Measurements from ENCODE around the gene PCID2.

The PCID2 gene

DNA sequence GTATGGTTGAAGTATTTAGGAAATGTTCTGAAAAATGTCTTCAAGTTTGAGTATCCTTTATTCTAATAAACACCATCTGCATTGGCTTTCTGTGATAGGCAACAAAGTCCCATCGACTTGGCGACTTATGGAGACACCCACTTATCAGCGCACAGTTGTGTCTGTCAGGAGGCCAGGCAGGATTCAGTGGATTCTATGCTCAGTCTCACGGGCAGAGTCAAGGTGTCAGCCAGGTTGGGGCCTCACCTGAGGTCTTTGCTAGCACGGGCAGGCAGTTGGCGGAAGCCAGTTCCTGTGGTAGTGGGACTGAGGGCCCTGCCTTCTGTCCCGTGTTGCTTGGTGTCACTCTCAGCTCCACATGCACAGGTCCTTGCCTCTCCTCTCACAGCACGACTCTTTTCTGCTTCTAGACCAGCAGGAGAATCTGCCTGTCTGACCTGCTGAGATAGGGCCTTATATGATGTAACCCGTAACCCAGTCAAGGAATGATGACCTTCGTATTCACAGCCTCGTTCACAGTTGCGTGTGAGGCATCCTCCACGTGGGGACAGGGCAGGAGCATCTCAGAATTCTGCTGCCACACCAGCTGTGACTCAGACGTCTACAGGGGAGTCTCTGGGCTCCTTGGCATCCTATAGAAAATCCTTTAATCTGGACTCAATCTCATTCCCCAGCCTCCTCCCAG, 10.9 kb upstream of the PCID2 start:
- FAIRE-seq (no peak), DNase-seq (ENCODE audit: insufficient read length, low spot score) (no peak)
- TF ChIP-seq, protein P1, sequence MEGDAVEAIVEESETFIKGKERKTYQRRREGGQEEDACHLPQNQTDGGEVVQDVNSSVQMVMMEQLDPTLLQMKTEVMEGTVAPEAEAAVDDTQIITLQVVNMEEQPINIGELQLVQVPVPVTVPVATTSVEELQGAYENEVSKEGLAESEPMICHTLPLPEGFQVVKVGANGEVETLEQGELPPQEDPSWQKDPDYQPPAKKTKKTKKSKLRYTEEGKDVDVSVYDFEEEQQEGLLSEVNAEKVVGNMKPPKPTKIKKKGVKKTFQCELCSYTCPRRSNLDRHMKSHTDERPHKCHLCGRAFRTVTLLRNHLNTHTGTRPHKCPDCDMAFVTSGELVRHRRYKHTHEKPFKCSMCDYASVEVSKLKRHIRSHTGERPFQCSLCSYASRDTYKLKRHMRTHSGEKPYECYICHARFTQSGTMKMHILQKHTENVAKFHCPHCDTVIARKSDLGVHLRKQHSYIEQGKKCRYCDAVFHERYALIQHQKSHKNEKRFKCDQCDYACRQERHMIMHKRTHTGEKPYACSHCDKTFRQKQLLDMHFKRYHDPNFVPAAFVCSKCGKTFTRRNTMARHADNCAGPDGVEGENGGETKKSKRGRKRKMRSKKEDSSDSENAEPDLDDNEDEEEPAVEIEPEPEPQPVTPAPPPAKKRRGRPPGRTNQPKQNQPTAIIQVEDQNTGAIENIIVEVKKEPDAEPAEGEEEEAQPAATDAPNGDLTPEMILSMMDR (IDR thresholded peaks at IDR 0.05; ENCODE audit: insufficient read depth, missing control alignments), result no peak

DNA sequence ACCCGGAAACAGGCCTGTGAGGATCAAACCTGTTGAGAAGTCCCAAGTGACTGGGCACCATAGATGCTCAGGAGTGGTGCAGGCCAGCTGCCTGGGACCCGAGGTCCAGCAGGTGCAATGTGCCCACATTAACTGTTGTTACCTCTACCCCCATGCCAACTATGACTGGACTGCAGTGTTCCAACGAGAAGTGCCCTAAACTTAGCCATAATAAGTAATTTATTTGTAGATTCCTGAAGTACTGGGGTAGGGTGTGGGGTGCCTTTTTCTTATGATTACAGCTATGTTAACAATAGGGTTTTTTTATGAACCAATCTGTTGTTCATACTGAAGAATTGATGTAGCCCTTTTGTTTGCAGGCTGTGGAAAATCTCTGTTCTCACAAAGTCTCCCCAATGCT, 10.1 kb upstream of the PCID2 start:
- DNase-seq (ENCODE audit: insufficient read length, low spot score) (no peak), FAIRE-seq (no peak)
- TF ChIP-seq, protein P1 (IDR thresholded peaks at IDR 0.05; ENCODE audit: insufficient read depth, missing control alignments), result no peak

DNA sequence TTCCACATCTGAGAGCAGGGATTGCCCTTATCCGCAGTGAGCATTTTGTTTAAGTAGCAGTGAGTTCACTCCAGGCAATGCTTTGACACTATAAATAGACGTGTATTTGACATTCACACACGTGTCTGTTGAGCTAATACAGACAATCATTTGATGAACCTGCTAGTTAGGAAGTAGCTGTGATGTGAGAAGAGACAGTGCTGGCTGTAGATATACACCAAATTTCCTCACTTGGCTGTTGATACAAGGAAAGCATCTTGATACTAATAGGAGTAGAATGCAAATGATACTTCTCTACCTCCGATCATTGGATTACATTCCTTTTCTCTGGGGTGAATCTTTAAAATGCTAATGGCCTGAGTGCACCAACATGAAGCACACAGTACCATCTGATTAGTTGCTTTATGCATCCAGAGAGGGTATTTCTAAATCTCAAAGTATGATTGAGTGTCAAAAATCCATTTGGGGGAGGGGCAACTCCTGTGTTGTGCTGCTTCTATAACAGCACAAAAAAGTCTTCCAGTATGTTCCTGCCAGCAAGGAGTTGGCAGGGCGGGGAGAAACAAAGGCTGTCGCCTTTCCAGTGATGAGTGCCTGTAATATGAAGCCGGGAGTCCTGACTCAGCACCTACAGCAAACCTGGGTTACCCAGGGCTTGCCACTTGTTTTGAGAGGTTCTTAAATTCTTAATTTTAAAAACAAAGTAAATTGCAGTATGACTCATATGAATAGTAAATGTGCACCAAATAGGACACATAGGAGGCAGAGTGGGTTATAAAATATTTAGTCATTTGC, 8.0 kb upstream of the PCID2 start:
- TF ChIP-seq, protein P1 (IDR thresholded peaks at IDR 0.05; ENCODE audit: insufficient read depth, missing control alignments), result no peak
- DNase-seq (ENCODE audit: insufficient read length, low spot score) (no peak), FAIRE-seq (no peak)

DNA sequence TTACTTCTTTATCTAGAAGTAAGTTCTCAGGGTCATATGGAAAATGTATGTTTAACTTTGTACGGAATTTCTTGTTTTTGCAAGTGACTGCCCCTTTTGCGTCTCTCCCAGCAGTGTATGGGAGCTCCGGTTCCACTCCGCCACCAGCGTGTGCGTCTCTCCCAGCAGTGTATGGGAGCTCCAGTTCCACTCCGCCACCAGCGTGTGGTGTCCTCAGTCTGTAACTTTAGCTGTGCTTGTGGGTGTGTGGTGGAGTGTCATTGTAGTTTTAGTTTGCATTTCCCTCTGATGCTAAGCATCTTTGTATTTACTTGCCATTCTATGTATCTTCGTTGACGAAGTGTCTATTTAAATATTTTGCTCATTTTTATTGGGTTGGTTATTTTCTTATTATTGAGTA, 3.3 kb upstream of the PCID2 start:
- DNase-seq (ENCODE audit: insufficient read length, low spot score), result no peak
- TF ChIP-seq, protein P1 (IDR thresholded peaks at IDR 0.05; ENCODE audit: insufficient read depth, missing control alignments), result no peak
- no peak for FAIRE-seq

DNA sequence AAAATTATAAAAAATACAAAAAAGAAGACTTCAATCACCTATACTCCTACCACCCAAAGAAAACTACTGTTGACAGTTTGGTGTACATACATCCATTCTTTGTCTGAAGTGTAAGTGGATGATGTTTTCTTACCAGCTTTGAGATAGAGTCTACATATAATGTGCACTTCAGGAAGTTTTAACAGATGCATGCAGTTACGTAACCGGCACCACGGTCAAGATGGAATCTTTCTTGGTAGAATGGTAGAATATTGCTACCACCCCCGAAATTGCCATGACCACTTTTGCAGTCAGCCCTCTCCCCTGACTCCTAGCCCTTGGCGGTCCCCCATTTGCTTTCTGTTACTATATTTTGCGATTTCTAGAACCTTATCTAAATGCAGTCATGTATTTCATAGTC, 2.4 kb upstream of the PCID2 start:
- TF ChIP-seq, protein P1 (IDR thresholded peaks at IDR 0.05; ENCODE audit: insufficient read depth, missing control alignments), result no peak
- DNase-seq (ENCODE audit: insufficient read length, low spot score), result no peak
- FAIRE-seq, result peak; percentile 41

DNA sequence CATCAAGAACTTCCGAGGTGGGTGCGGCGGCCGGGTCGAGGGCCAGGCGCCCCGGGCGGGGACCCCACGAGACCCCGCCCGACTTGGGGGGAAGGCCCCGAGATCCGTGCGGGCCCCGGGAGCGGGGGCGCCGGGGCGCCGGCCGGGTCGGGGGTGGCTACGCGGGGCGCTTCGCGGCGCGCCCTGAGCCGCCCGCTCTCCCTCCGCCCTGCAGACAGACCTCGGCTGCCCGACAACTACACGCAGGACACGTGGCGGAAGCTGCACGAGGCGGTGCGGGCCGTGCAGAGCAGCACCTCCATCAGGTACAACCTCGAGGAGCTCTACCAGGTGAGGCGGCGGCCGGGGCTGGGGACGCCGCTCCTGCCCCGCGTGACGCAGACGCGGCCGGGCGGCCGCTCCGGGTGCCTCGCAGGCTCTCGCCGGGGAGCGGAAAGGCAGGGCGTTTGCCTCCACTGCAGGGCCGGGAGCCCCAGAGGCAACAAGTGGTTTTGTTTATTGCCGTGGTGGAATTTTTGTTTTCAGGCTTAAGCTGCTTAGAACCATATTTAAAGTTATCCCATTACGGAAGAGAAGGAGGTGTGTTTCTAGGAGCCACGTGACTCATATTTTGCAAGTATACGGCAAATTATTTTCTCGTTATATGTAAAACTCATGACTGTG, 1.4 kb upstream of the PCID2 start:
- DNase-seq (ENCODE audit: insufficient read length, low spot score), result no peak
- FAIRE-seq, result no peak
- TF ChIP-seq, protein P1 (IDR thresholded peaks at IDR 0.05; ENCODE audit: insufficient read depth, missing control alignments), result no peak
